PC-9 (cell line): Measurements from ENCODE around the gene ERBB4.

Experiments
- CTCF ChIP-seq: fragments of 200-600 bp; sonication (generic); conservative IDR thresholded peaks from 2 replicates; pipeline ENCODE4 v1.6.1; 2017; ENCODE audit warnings: mixed run types, antibody characterized with exemption, mild to moderate bottlenecking, moderate library complexity
- EZH2 ChIP-seq: fragments of 200-600 bp; sonication (generic); IDR thresholded peaks from 2 replicates; pipeline ENCODE4 v1.8.0; 2017; ENCODE audit warnings: antibody characterized with exemption, low read depth

- no peak for TF ChIP-seq CTCF
- TF ChIP-seq EZH2, result no peak
Measured at GRCh38 chr2:212089873-212090272, 448.7 kb downstream of the ERBB4 start.
